Spleen (tissue), 11 donors: ENCODE measurements around the gene HERC5. TPM values are rescaled to one million over a fixed set of nuclear protein-coding genes. Genes with fewer than 3 reads are reported as not detected.
A peak's percentile ranks its signal among the peaks of the same experiment; 100 is the strongest.
"Not testable (repeated sequence)": the region's sequence is repeated elsewhere in the genome, so short reads cannot be mapped to it uniquely, and the experiment has no call there.

Experiments used
- DNase-seq: peaks from one replicate; pipeline ENCODE4 v3.0.0-alpha.2; 2020
- H3K27ac ChIP-seq, 8 donors: fragments of 200-600 bp; sonication (generic) in 7 of 8; 1 replicate in 4 of 8; 2 replicates in 4 of 8; pipeline versions ENCODE4 v1.5.0 to v1.8.0; 2016 to 2021; ENCODE audit warnings: inconsistent platforms in 4 of 8, mild to moderate bottlenecking in 4 of 8, moderate library complexity in 1 of 8
- H3K27me3 ChIP-seq, 7 donors: fragments of 200-600 bp; sonication (generic) in 6 of 7; replicated peaks in 1 of 7; 1 replicate in 4 of 7; 2 replicates in 3 of 7; pipeline versions ENCODE4 v1.5.0 to v1.8.0; 2016 to 2021; ENCODE audit warnings: inconsistent platforms in 3 of 7, mild to moderate bottlenecking in 1 of 7
- H3K36me3 ChIP-seq, 6 donors: fragments of 200-600 bp; sonication (generic) in 5 of 6; 1 replicate in 4 of 6; 2 replicates in 2 of 6; pipeline versions ENCODE4 v1.5.0 to v1.8.0; 2016 to 2021; ENCODE audit warnings: inconsistent platforms in 2 of 6
- H3K4me1 ChIP-seq, 6 donors: fragments of 200-600 bp; sonication (generic) in 5 of 6; 1 replicate in 3 of 6; 2 replicates in 3 of 6; pipeline versions ENCODE4 v1.5.0 to v1.8.0; 2016 to 2021; ENCODE audit warnings: inconsistent platforms in 3 of 6
- H3K4me3 ChIP-seq, 8 donors: fragments of 200-600 bp; sonication (generic) in 7 of 8; 1 replicate in 4 of 8; 2 replicates in 4 of 8; pipeline versions ENCODE4 v1.5.0 to v1.8.0; 2016 to 2021; ENCODE audit warnings: inconsistent platforms in 4 of 8, mild to moderate bottlenecking in 4 of 8, moderate library complexity in 2 of 8
- H3K9me3 ChIP-seq, 8 donors: fragments of 200-600 bp; sonication (generic) in 7 of 8; 1 replicate in 4 of 8; 2 replicates in 4 of 8; pipeline versions ENCODE4 v1.5.0 to v1.8.0; 2016 to 2021; ENCODE audit warnings: inconsistent platforms in 4 of 8
- CTCF ChIP-seq, 11 experiments: fragments of 200-600 bp in 7 of 11; fragments of 450-650 bp in 4 of 11; sonication (generic) in 4 of 11; IDR thresholded peaks in 8 of 11; conservative IDR thresholded peaks in 3 of 11; 1 replicate in 7 of 11; 2 replicates in 4 of 11; pipeline versions ENCODE4 v1.4.0 to v1.8.0; 2016 to 2021; ENCODE audit warnings: antibody characterized with exemption in 11 of 11, inconsistent platforms in 4 of 11, mild to moderate bottlenecking in 1 of 11
- POLR2A ChIP-seq, 3 donors: fragments of 450-650 bp; IDR thresholded peaks; one replicate each; pipeline ENCODE4 v1.5.1; 2017; ENCODE audit warnings: antibody characterized with exemption in 3 of 3, mild to moderate bottlenecking in 1 of 3
- POLR2AphosphoS5 ChIP-seq, 3 donors: sonication (generic); formaldehyde crosslinking; IDR thresholded peaks; one replicate each; pipeline ENCODE4 v1.5.1; 2017; ENCODE audit warnings: antibody characterized with exemption in 3 of 3
- WGBS, 5 donors: extraction: QIAGEN DNeasy Blood & Tissue Kit in 3 of 5; methylation state at CpG; one replicate each; pipeline versions ENCODE4 v1.1.5 to v1.1.7; 2013 to 2018; 5-methylcytosine and 5-hydroxymethylcytosine counted together
- intact Hi-C: fragments of 100-400 bp; cut with DNase I; formaldehyde crosslinking; loops from one replicate; pipeline ENCODE4 v1.15.0; 2023; ENCODE audit warnings: low total_unique reads
- polyA plus RNA-seq, 3 donors: library from polyadenylated mRNA; stranded (reverse); fragments of 200-250 nt; gene quantifications; one replicate each; pipeline ENCODE4 v1.2.1, GENCODE V29; 2013
- total RNA-seq, 7 donors: library from RNA; depleted of rRNA in 3 of 7; stranded (reverse); fragments of >200 nt in 3 of 7; fragmentation: NEBNext Ultra II Directional in 4 of 7; extraction: Animal tissue kit (Norgen Biotek cat#: 25700) in 4 of 7; gene quantifications; one replicate each; pipeline versions ENCODE4 v1.1.0 to v1.2.1, GENCODE V29; 2016 to 2021
- donor health status: healthy with polysubstance abuse.
- donor health status: DM: no; HTN: no; CAD: no; lungs with moderate emphysema.
- donor health status: DM: no; HTN: no; CAD: no.
- donor health status: Bipolar disorder and iron deficiency.
- donor health status: healthy.
- donor health status: DM: no; HTN: no; CAD: no.
- donor health status: DM: yes; HTN: yes; CAD: no.

Gene HERC5
- total and polyA plus RNA-seq, 10 donors = 3.9 to 19.1 (median 10.5) TPM

DNA sequence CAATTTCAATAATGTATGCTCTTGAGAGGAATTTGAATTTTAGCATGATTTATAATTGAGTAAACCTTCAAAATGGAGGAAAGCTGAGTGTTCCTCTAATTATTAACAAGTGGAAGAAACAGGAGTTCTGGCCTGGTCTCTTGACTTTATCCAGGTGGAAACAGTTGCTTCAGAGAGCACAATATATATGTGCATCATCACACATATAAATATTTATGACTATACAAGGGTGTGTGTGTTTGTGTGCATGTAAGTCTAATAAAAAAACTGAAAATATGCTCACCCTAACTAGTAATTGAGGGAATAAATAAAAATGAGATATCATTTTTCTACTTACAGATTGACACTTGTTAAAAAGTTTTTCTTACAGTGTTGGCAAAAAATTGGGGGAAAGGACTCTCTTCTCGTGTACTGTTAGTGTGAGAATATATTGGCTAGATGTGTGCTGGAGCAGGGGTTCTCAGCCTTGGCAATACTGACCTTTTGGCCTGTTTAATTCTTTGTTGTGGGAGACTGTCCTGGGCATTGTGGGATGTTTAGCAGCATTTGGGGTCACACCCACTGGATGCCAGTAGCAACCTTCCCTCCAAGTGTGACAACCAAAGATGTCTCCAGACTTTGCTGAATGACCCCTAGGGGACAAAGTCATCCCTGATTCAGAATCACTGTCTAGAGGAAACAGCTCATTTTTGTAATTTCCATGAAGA lies 20.8 kb upstream of the HERC5 start:
- intact Hi-C loops = no loop called here
- Histone ChIP-seq H3K4me3 (no peak overlapping the region), H3K27me3 (no peaks in the 10 kb centered on the region), H3K4me1 (no peaks in the 10 kb centered on the region), H3K27ac (no peak overlapping the region), H3K36me3 (peaks cover 0 to 79% (median 12%) of the 10 kb centered on the region in 6 donors), H3K9me3 (peaks cover 0 to 15% (median 12%) of the 10 kb centered on the region in 8 donors)
- DNase-seq = no peak
- TF ChIP-seq CTCF (IDR thresholded peaks at IDR 0.05 in 8 of 11, conservative IDR thresholded peaks at IDR 0.05 in 3 of 11) (no peak), POLR2AphosphoS5 (IDR thresholded peaks at IDR 0.05) (no peak), POLR2A (IDR thresholded peaks at IDR 0.05) (no peak)
- 89 to 100% (median 96%) methylated on average over 1 of the region's 1 CpG for WGBS, 5 donors

DNA sequence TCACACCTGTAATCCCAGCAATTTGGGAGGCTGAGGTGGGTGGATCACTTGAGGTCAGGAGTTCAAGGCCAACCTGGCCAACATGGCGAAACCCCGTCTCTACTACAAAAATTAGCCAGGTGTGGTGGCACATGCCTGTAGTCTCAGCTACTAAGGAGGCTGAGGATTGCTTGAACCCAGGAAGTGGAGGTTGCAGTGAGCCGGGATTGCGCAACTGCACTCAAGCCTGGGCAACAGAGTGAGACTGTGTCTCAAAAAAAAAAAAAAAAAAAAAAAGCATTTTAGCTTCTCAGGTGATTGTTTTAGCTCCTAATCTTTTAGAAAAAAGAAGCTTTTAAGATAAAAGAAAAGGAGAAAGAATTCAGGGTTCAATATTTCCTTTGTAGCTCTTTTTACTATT lies 19.0 kb upstream of the HERC5 start:
- H3K36me3 ChIP-seq = peaks cover 0 to 76% (median 12%) of the 10 kb centered on the region in 6 donors
- intact Hi-C loops, H3K27ac ChIP-seq, H3K4me1 ChIP-seq, H3K4me3 ChIP-seq, H3K27me3 ChIP-seq, DNase-seq: not testable (repeated sequence)
- peaks cover 0 to 11% (median 9%) of the 10 kb centered on the region in 8 donors for H3K9me3 ChIP-seq
- 87 to 99% (median 98%) methylated on average over 4 of the region's 4 CpGs for WGBS, 5 donors

- TF ChIP-seq POLR2AphosphoS5 (IDR thresholded peaks at IDR 0.05) (no peak), POLR2A (IDR thresholded peaks at IDR 0.05) (no peak), CTCF (IDR thresholded peaks at IDR 0.05 in 8 of 11, conservative IDR thresholded peaks at IDR 0.05 in 3 of 11) (no peak)
- H3K36me3 ChIP-seq = peaks cover 0 to 68% (median 3%) of the 10 kb centered on the region in 6 donors
- DNase-seq = no peak
- no peaks in the 10 kb centered on the region for H3K27me3 ChIP-seq
- peaks cover 0 to 4% (median 0%) of the 10 kb centered on the region in 8 donors for H3K9me3 ChIP-seq
- H3K4me3 ChIP-seq = no peak overlapping the region
- 90 to 97% (median 94%) methylated on average over 3 of the region's 3 CpGs for WGBS, 5 donors
- peak overlapping the region in 1 of 8 donors; percentile 7 for H3K27ac ChIP-seq
- no peaks in the 10 kb centered on the region for H3K4me1 ChIP-seq
- intact Hi-C loops = no loop called here
Observed at GRCh38 chr4:88439161-88439760, 17.7 kb upstream of the HERC5 start.

DNA sequence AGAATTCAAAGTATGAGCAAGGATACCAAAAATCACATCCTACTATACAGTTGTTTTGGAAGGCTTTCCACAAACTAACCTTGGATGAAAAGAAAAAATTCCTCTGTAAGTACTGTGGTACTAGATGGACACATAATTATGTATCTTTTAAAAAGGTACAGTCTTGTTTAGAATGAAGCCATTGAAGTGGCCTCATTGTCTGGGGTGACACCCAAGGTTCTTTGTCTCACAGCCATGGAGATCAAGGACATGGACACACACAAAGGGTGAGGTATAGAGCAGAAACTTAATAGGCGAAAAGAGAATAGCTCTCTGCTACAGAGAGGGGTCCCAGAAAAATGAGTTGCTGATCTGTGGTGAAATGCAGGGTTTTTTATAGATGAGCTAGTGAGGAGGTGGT lies 16.8 kb upstream of the HERC5 start:
- peaks cover 0 to 4% (median 0%) of the 10 kb centered on the region in 8 donors for H3K9me3 ChIP-seq
- no peak overlapping the region for H3K27ac ChIP-seq
- no peaks in the 10 kb centered on the region for H3K4me1 ChIP-seq
- intact Hi-C loops = no loop called here
- H3K36me3 ChIP-seq = peaks cover 0 to 64% (median 2%) of the 10 kb centered on the region in 6 donors
- no peak for TF ChIP-seq POLR2A (IDR thresholded peaks at IDR 0.05)
- TF ChIP-seq POLR2AphosphoS5 (IDR thresholded peaks at IDR 0.05) = no peak
- no peak for TF ChIP-seq CTCF (IDR thresholded peaks at IDR 0.05 in 8 of 11, conservative IDR thresholded peaks at IDR 0.05 in 3 of 11)
- H3K4me3 ChIP-seq = no peak overlapping the region
- DNase-seq = no peak
- H3K27me3 ChIP-seq = no peaks in the 10 kb centered on the region
- WGBS, 5 donors = 83 to 100% (median 93%) methylated on average over 1 of the region's 1 CpG
